Measurements from ENCODE around the gene FAS. TPM values are rescaled to one million over a fixed set of nuclear protein-coding genes. Genes with fewer than 3 reads are reported as not detected.

Gene FAS
- total and polyA plus RNA-seq, 4 donors, result 10.5 to 74.7 (median 36.3) TPM

DNA sequence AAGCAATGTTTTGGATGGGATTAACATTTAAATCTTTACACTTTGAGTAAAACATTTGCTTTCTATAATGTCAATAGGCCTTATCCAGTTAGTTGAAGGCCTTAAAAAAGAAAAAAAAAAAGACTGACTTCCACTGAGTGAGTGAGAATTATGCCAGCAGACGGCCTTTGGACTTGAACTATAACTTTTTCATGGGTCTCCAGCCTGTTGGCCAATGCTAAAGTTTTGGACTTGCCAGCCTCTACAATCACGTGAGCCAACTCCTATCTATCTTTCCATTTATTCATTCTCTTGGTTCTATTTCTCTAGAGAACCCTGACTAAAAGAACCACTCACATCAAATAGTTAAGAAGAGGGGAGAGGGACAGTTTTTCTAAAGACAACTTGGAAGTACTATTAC, 2.8 kb upstream of the FAS start:
- Histone ChIP-seq H3K9ac (ENCODE audit: insufficient read depth in 1 of 2, low read length in 2 of 2) (no peak overlapping the region), H3K27ac (ENCODE audit: low read depth in 1 of 2, low read length in 1 of 2) (no peak overlapping the region), H3K9me3 (ENCODE audit: control insufficient read depth in 4 of 4, insufficient read depth in 3 of 4, low read length in 3 of 4) (peaks cover 0 to 1% (median 0%) of the 10 kb centered on the region in 4 donors), H3K27me3 (ENCODE audit: control insufficient read depth in 3 of 3, insufficient read depth in 3 of 3, low read length in 2 of 3) (no peaks in the 10 kb centered on the region), H3K36me3 (ENCODE audit: control insufficient read depth in 4 of 4, insufficient read depth in 4 of 4, low read length in 4 of 4) (peaks cover 0 to 4% (median 2%) of the 10 kb centered on the region in 4 donors), H3K4me1 (ENCODE audit: control insufficient read depth in 5 of 5, insufficient read depth in 5 of 5, low read length in 5 of 5) (peaks cover 0 to 41% (median 9%) of the 10 kb centered on the region in 5 donors), H3K4me3 (no peak overlapping the region)
- ATAC-seq (ENCODE audit: insufficient read depth, low FRiP score), result no peak
- DNase-seq, result no peak
- TF ChIP-seq CTCF (IDR thresholded peaks at IDR 0.05; ENCODE audit: control extremely low read depth, extremely low read depth), result no peak
- 62 to 90% methylated on average over 2 of the region's 2 CpGs for WGBS, 2 donors

DNA sequence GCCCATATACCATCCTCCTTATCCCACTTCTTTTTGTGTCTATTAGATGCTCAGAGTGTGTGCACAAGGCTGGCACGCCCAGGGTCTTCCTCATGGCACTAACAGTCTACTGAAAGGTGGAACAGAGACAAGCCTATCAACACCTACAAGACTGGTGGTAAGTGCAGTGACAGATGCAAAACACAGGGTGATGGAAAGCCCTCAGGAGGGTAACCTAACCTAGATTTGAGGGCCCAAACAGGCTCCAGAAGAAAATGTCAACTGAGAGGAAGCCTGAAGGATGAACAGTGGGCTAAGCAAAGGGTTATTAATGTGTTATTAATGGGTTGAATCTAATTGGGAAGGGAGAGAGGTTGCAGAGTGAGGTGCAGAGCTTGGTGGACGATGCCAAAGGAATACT, 1.2 kb upstream of the FAS start:
- Histone ChIP-seq H3K27me3 (ENCODE audit: control insufficient read depth in 3 of 3, insufficient read depth in 3 of 3, low read length in 2 of 3) (no peaks in the 10 kb centered on the region), H3K4me3 (no peak overlapping the region), H3K27ac (ENCODE audit: low read depth in 1 of 2, low read length in 1 of 2) (peak overlapping the region in 1 of 2 donors; percentile 48), H3K36me3 (ENCODE audit: control insufficient read depth in 4 of 4, insufficient read depth in 4 of 4, low read length in 4 of 4) (peaks cover 0 to 4% (median 2%) of the 10 kb centered on the region in 4 donors), H3K9ac (ENCODE audit: insufficient read depth in 1 of 2, low read length in 2 of 2) (peak overlapping the region; percentile 7 to 100), H3K4me1 (ENCODE audit: control insufficient read depth in 5 of 5, insufficient read depth in 5 of 5, low read length in 5 of 5) (peaks cover 0 to 46% (median 4%) of the 10 kb centered on the region in 5 donors), H3K9me3 (ENCODE audit: control insufficient read depth in 4 of 4, insufficient read depth in 3 of 4, low read length in 3 of 4) (peaks cover 0 to 1% (median 0%) of the 10 kb centered on the region in 4 donors)
- TF ChIP-seq CTCF (IDR thresholded peaks at IDR 0.05; ENCODE audit: control extremely low read depth, extremely low read depth), result no peak
- ATAC-seq (ENCODE audit: insufficient read depth, low FRiP score), result no peak
- WGBS, 2 donors, result 44 to 56% methylated on average over 2 of the region's 2 CpGs
- no peak for DNase-seq

DNA sequence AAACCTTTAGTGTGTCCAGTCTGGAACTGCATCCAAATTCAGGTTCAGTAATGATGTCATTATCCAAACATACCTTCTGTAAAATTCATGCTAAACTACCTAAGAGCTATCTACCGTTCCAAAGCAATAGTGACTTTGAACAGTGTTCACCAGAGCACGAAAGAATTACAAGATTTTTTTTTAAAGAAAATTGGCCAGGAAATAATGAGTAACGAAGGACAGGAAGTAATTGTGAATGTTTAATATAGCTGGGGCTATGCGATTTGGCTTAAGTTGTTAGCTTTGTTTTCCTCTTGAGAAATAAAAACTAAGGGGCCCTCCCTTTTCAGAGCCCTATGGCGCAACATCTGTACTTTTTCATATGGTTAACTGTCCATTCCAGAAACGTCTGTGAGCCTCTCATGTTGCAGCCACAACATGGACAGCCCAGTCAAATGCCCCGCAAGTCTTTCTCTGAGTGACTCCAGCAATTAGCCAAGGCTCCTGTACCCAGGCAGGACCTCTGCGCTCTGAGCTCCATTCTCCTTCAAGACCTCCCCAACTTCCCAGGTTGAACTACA, 694 bp upstream of the FAS start:
- H3K27me3 ChIP-seq (ENCODE audit: control insufficient read depth in 3 of 3, insufficient read depth in 3 of 3, low read length in 2 of 3), result no peaks in the 10 kb centered on the region
- peaks cover 0 to 1% (median 0%) of the 10 kb centered on the region in 4 donors for H3K9me3 ChIP-seq (ENCODE audit: control insufficient read depth in 4 of 4, insufficient read depth in 3 of 4, low read length in 3 of 4)
- H3K36me3 ChIP-seq (ENCODE audit: control insufficient read depth in 4 of 4, insufficient read depth in 4 of 4, low read length in 4 of 4), result peaks cover 0 to 4% (median 2%) of the 10 kb centered on the region in 4 donors
- DNase-seq (peak; percentile 78 to 96 (median 95)), ATAC-seq (ENCODE audit: insufficient read depth, low FRiP score) (peak; percentile 28)
- peak overlapping the region; percentile 85 for H3K4me3 ChIP-seq
- no peak for TF ChIP-seq CTCF (IDR thresholded peaks at IDR 0.05; ENCODE audit: control extremely low read depth, extremely low read depth)
- peak overlapping the region; percentile 53 to 100 for H3K9ac ChIP-seq (ENCODE audit: insufficient read depth in 1 of 2, low read length in 2 of 2)
- WGBS, 2 donors, result 4 to 7% methylated on average over 8 of the region's 8 CpGs
- peak overlapping the region; percentile 88 to 99 for H3K27ac ChIP-seq (ENCODE audit: low read depth in 1 of 2, low read length in 1 of 2)
- peaks cover 0 to 46% (median 4%) of the 10 kb centered on the region in 5 donors for H3K4me1 ChIP-seq (ENCODE audit: control insufficient read depth in 5 of 5, insufficient read depth in 5 of 5, low read length in 5 of 5)
